Stimulated activated CD8-positive, alpha-beta memory T cell treated with anti-CD3 and anti-CD28 coated beads, Interleukin-12 subunit alpha, Interleukin-12 subunit beta, amount 100 ng/mL, for 4 hours (primary cell): ENCODE data around the gene HMG20A.
"Not testable (repeated sequence)": the region's sequence is repeated elsewhere in the genome, so short reads cannot be mapped to it uniquely, and the experiment has no call there.

ENCODE experiments used
- DNase-seq: peaks from one replicate; pipeline ENCODE4 v3.0.0-alpha.2; 2020; ENCODE audit warnings: low read depth

The HMG20A gene

GRCh38 chr15:77406846-77407245 is 13.8 kb upstream of the HMG20A start:
- no peak for DNase-seq

- DNase-seq = no peak
These were observed 11.2 kb upstream of the HMG20A start for GRCh38 chr15:77409259-77410156.

GRCh38 chr15:77410157-77410500 is 10.6 kb upstream of the HMG20A start:
- not testable (repeated sequence) for DNase-seq

GRCh38 chr15:77410701-77411618 is 9.7 kb upstream of the HMG20A start:
- no peak for DNase-seq

GRCh38 chr15:77411619-77411976 is 9.1 kb upstream of the HMG20A start:
- no peak for DNase-seq

- no peak for DNase-seq
These were observed 7.6 kb upstream of the HMG20A start for GRCh38 chr15:77412972-77413698.

GRCh38 chr15:77413699-77414349 is 6.9 kb upstream of the HMG20A start:
- no peak for DNase-seq

GRCh38 chr15:77414789-77415442 is 5.8 kb upstream of the HMG20A start:
- no peak for DNase-seq

GRCh38 chr15:77415450-77416147 is 5.1 kb upstream of the HMG20A start:
- no peak for DNase-seq

GRCh38 chr15:77416148-77416455 is 4.6 kb upstream of the HMG20A start:
- no peak for DNase-seq

- no peak for DNase-seq
These were observed 3.7 kb upstream of the HMG20A start for GRCh38 chr15:77416954-77417353.

GRCh38 chr15:77417602-77418001 is 3.1 kb upstream of the HMG20A start:
- DNase-seq = no peak

GRCh38 chr15:77418391-77418965 is 2.2 kb upstream of the HMG20A start:
- no peak for DNase-seq

GRCh38 chr15:77418966-77419835 is 1.5 kb upstream of the HMG20A start:
- DNase-seq = peak; percentile 29

GRCh38 chr15:77419836-77420609 is 665 bp upstream of the HMG20A start, which contains the start of gene PEAK1:
Gene PEAK1 (minus strand): TSS chr15:77420104. CDS start chr15:77181926, 238,178 bp downstream.
- peak; percentile 99 for DNase-seq

- no peak for DNase-seq
These were observed 647 bp downstream of the HMG20A start for GRCh38 chr15:77421370-77421700.

GRCh38 chr15:77425104-77425503 is 4.4 kb downstream of the HMG20A start:
- no peak for DNase-seq

- DNase-seq = no peak
These were observed 5.7 kb downstream of the HMG20A start for GRCh38 chr15:77426377-77426776.

- no peak for DNase-seq
These were observed 6.2 kb downstream of the HMG20A start for GRCh38 chr15:77426871-77427270.
